GM12874 (cell line): ENCODE measurements around the gene SENP8.

Experiments
- TF ChIP-seq, protein P1 (sequence below): IDR thresholded peaks from 2 replicates; pipeline ENCODE4 v1.5.1; 2011; ENCODE audit warnings: low read depth, mild to moderate bottlenecking, control low read depth, low read length, moderate library complexity; ENCODE audit not compliant: insufficient read depth

The SENP8 gene

DNA sequence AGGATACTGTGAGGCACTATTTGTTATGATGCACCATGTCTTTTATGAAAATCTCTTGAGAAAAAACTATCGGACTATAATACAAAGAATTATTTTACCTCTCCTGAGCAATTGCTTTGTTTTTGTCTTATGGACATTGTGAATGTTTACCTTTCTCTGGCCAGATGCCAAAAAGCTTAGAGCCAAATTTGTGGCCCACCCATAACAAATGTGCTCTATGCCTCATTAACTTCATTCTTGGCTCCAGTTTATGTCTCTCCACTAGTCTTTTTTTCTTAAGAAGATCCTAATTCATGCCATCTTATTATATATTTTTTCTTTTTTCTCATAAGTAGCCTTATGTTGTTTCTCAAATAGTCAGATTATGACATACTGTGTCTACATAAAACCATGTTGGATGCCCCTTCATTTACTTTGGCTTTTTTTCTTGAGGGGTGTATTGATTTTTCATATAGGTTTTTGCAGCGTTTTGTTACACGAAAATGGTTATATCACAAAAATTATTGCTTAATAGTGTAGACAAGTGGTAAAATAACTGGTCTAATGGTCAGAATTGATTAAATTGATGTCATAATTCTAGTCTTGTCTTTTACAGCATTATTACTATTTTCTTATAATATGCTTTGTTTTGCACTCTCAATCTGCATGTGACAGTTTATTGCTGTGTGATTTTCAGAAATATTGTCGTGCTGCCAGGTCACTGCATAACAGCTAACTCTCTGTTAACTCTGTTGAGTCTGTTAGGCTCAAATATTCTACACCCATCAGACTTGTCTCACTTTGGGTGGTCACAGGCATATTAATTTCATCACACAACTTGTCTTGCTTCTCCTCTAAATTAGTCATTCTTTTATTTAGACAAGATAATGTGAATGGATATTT lies 18.2 kb downstream of the SENP8 start:
- TF ChIP-seq, protein P1, sequence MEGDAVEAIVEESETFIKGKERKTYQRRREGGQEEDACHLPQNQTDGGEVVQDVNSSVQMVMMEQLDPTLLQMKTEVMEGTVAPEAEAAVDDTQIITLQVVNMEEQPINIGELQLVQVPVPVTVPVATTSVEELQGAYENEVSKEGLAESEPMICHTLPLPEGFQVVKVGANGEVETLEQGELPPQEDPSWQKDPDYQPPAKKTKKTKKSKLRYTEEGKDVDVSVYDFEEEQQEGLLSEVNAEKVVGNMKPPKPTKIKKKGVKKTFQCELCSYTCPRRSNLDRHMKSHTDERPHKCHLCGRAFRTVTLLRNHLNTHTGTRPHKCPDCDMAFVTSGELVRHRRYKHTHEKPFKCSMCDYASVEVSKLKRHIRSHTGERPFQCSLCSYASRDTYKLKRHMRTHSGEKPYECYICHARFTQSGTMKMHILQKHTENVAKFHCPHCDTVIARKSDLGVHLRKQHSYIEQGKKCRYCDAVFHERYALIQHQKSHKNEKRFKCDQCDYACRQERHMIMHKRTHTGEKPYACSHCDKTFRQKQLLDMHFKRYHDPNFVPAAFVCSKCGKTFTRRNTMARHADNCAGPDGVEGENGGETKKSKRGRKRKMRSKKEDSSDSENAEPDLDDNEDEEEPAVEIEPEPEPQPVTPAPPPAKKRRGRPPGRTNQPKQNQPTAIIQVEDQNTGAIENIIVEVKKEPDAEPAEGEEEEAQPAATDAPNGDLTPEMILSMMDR, result no peak

DNA sequence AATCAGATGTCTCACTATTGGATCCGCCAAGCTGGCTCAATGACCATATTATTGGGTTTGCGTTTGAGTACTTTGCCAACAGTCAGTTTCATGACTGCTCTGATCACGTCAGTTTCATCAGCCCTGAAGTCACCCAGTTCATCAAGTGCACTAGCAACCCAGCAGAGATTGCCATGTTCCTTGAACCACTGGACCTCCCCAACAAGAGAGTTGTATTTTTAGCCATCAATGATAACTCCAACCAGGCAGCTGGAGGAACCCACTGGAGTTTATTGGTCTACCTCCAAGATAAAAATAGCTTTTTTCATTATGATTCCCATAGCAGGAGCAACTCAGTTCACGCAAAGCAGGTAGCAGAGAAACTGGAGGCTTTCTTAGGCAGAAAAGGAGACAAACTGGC lies 21.5 kb downstream of the SENP8 start:
- TF ChIP-seq, protein P1, result no peak

DNA sequence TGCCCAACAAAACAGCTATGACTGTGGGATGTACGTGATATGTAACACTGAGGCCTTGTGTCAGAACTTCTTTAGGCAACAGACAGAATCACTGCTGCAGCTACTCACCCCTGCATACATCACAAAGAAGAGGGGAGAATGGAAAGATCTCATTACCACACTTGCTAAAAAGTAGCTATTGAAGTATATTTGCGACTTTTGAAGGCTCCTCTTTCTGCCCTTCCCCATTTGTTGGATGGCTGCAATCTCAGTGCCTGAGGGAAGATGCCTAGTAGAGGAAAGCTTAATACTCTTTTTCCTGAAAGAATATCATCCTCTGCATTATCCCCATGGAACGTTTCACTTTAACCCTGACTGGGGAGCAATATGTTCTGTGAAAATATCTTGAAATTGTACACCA lies 21.9 kb downstream of the SENP8 start:
- TF ChIP-seq, protein P1, result no peak

DNA sequence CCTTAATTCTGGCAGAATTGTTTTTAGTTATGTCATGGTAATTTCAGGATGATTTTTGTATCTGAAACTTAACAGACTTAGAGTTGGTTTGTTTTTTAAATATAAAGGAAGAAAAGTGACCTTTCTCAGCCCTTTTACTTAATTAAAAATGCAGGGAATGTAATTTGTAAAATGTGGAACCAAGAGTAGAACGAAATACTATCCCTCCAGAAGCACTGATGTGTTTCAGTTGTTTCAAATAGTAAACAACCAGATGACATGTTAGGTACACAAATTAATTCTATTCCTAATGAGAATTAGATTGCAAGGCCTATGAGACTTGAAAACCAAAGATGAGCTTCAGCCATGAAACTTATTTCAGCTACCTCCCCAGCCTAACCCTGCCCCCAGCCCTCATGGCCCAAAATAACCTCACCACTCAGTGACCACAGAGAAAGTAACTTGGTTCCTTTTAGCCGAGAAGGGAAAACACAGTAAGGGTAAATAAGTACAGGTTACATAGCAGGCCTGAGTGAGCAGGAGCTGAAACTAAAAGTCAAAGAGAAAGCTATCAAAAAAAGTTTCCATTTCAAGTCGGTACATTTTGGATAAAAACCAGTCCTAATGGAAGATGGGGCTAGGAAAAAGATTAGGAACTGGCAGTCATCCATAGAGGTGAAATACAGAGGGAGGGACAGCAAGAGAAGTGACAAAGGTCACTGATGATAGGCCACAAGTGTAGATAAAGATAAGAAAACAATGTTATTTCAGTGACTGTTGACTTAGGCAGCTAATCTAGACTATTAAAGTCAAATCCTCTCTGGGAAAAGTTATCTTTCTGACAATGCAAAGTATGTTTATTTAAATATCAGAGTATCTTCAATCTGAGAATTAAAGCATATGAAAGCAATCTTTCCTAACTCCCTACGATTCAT lies 23.2 kb downstream of the SENP8 start:
- TF ChIP-seq, protein P1, result no peak

DNA sequence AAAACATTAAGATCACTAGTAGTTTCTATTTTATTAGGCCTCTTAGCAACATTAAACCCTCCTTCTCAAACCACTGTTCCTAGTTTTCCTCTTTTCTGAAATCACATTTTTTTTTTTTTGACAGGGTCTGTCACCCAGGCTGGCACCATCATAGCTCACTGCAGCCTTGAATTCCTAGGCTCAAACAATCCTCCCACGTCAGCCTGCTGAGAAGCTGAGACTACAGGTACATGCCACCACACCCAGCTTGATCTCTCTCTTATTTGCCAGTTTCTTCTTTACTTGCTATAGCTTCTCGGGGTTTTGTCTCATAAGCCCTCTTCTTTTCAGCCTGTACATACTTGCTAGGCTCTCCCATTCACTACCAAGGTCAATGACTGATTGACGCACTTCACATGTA lies 28.0 kb downstream of the SENP8 start:
- TF ChIP-seq, protein P1, result no peak

DNA sequence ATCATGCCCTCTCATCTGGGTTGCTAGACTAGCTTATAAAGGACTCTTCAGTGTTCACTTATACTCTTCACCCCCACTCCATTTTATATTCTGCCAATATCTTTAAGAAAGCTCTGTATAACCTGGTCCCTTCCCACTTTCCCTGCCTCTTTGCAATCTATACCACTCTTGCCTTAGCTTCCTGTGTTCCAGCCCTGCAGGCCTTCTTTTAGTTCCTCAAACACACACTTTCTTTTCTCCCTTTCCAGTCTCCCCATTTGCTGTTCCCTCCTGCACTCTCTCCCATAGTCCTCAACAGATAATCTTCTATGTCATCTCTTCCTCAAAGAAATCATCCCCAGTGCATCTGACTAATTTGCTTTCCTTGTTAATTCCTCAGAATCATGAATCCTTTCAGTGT lies 28.7 kb downstream of the SENP8 start:
- TF ChIP-seq, protein P1, result no peak

DNA sequence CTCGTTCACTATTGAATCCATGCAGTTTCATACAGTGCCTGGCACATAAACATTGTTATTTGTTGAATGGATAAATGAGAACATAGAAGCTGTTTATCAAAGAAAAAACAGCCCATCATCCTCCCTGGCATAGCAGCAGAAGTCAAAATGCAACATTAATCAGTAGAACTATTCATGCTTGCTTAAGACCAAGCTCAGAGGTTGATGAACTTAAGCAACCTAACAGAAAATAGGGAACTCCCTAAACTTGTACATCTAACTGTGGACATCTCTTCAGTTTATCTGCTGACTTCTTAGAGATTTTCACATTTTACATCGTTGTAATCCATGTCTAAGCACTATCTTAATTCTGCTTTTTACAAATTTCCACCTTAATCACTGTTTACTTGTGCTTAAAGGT lies 29.2 kb downstream of the SENP8 start:
- TF ChIP-seq, protein P1, result no peak
